ENCODE results near the gene DNAAF6.
A peak's percentile ranks its signal among the peaks of the same experiment; 100 is the strongest.
"Not testable (repeated sequence)": the region's sequence is repeated elsewhere in the genome, so short reads cannot be mapped to it uniquely, and the experiment has no call there.

Gene DNAAF6

GRCh38 chrX:107205770-107206696, at the start of gene DNAAF6, which contains the start of gene NUP62CL:
Gene DNAAF6, plus strand, starts transcription at chrX:107206611. Its CDS starts 6,265 bp downstream, at chrX:107212876.
Gene NUP62CL, minus strand, starts transcription at chrX:107206433. Its CDS starts 31,287 bp downstream, at chrX:107175146.
- peak; percentile 43 for DNase-seq

- DNase-seq, result not testable (repeated sequence)
Observed at GRCh38 chrX:107157618-107158017, 48.8 kb upstream of the DNAAF6 start.

GRCh38 chrX:107167163-107167921, 39.1 kb upstream of the DNAAF6 start:
- DNase-seq, result no peak

GRCh38 chrX:107168257-107168656, 38.2 kb upstream of the DNAAF6 start:
- DNase-seq, result no peak

- DNase-seq, result no peak
Observed at GRCh38 chrX:107168712-107169111, 37.7 kb upstream of the DNAAF6 start.

GRCh38 chrX:107171369-107172102, 34.9 kb upstream of the DNAAF6 start:
- DNase-seq, result no peak

- DNase-seq, result no peak
Observed at GRCh38 chrX:107197319-107197718, 9.1 kb upstream of the DNAAF6 start.

GRCh38 chrX:107198074-107198473, 8.3 kb upstream of the DNAAF6 start:
- DNase-seq, result not testable (repeated sequence)

GRCh38 chrX:107199491-107199890, 6.9 kb upstream of the DNAAF6 start:
- DNase-seq, result no peak

- no peak for DNase-seq
Observed at GRCh38 chrX:107204068-107204605, 2.3 kb upstream of the DNAAF6 start.

GRCh38 chrX:107206697-107207065, 270 bp downstream of the DNAAF6 start:
- DNase-seq, result no peak

- DNase-seq, result no peak
Observed at GRCh38 chrX:107207089-107207488, 678 bp downstream of the DNAAF6 start.

GRCh38 chrX:107207943-107208342, 1.5 kb downstream of the DNAAF6 start:
- DNase-seq, result no peak

GRCh38 chrX:107213477-107213876, 7.1 kb downstream of the DNAAF6 start:
- no peak for DNase-seq

GRCh38 chrX:107226757-107227156, 20.3 kb downstream of the DNAAF6 start:
- DNase-seq, result no peak

- DNase-seq, result no peak
Observed at GRCh38 chrX:107227780-107228485, 21.5 kb downstream of the DNAAF6 start.

GRCh38 chrX:107228486-107228819, 22.0 kb downstream of the DNAAF6 start:
- no peak for DNase-seq

- no peak for DNase-seq
Observed at GRCh38 chrX:107272431-107272921, 66.1 kb downstream of the DNAAF6 start.

- no peak for DNase-seq
Observed at GRCh38 chrX:107273795-107274194, 67.4 kb downstream of the DNAAF6 start.

- DNase-seq, result no peak
Observed at GRCh38 chrX:107288676-107289075, 82.3 kb downstream of the DNAAF6 start.

GRCh38 chrX:107290019-107290418, 83.6 kb downstream of the DNAAF6 start:
- DNase-seq, result no peak

GRCh38 chrX:107293056-107293455, 86.6 kb downstream of the DNAAF6 start:
- no peak for DNase-seq
